ENCODE data around the gene MCTP2. TPM values are rescaled to one million over a fixed set of nuclear protein-coding genes. Genes with fewer than 3 reads are reported as not detected.

Gene MCTP2
- total RNA-seq, 1 experiment from 2014 or later, result 7.4 TPM

DNA sequence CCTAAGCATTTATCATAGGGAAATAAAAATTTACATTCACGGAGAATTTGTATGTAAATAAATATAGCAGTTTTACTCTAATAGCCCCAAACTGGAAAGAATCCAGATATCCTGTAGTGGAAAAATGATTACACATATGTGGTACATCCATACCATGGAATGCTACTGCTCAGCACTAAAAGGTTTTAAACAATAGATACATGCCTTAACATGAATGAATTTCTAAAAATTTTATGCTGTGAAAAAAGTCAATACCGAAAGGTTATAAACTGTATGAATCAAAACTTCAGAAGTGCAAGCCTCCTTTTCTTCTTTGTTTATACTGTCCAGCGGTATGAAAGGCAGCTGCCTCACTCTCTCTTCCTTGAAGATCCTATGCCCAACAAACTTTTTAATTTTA, 37.5 kb upstream of the MCTP2 start:
- DNase-seq (ENCODE audit: low spot score) (no peak), ATAC-seq (no peak)
- ChIA-PET POLR2A (no interaction called here), CTCF (no interaction called here)
- no peaks in the 10 kb centered on the region; the same call in 1 of the 2 replicates for H3K9me3 Mint-ChIP-seq
- H3K27ac Mint-ChIP-seq, result no peak overlapping the region
- no peak overlapping the region for H3K4me3 Mint-ChIP-seq
- H3K4me1 Mint-ChIP-seq, result no peaks in the 10 kb centered on the region
- H3K36me3 Mint-ChIP-seq, result no peaks in the 10 kb centered on the region
- H3K27me3 Mint-ChIP-seq (ENCODE audit: low read depth), result no peaks in the 10 kb centered on the region
- TF ChIP-seq ZNF263 (CRISPR knock-in tag; IDR thresholded peaks at IDR 0.05; ENCODE audit: low read depth) (no peak), NFYB (CRISPR knock-in tag; conservative IDR thresholded peaks at IDR 0.05; ENCODE audit: low read depth) (no peak), ZNF232 (CRISPR knock-in tag; IDR thresholded peaks at IDR 0.05) (no peak), FOXP1 (CRISPR knock-in tag; IDR thresholded peaks at IDR 0.05; ENCODE audit: borderline replicate concordance) (no peak)
- TF ChIP-seq, protein P1, sequence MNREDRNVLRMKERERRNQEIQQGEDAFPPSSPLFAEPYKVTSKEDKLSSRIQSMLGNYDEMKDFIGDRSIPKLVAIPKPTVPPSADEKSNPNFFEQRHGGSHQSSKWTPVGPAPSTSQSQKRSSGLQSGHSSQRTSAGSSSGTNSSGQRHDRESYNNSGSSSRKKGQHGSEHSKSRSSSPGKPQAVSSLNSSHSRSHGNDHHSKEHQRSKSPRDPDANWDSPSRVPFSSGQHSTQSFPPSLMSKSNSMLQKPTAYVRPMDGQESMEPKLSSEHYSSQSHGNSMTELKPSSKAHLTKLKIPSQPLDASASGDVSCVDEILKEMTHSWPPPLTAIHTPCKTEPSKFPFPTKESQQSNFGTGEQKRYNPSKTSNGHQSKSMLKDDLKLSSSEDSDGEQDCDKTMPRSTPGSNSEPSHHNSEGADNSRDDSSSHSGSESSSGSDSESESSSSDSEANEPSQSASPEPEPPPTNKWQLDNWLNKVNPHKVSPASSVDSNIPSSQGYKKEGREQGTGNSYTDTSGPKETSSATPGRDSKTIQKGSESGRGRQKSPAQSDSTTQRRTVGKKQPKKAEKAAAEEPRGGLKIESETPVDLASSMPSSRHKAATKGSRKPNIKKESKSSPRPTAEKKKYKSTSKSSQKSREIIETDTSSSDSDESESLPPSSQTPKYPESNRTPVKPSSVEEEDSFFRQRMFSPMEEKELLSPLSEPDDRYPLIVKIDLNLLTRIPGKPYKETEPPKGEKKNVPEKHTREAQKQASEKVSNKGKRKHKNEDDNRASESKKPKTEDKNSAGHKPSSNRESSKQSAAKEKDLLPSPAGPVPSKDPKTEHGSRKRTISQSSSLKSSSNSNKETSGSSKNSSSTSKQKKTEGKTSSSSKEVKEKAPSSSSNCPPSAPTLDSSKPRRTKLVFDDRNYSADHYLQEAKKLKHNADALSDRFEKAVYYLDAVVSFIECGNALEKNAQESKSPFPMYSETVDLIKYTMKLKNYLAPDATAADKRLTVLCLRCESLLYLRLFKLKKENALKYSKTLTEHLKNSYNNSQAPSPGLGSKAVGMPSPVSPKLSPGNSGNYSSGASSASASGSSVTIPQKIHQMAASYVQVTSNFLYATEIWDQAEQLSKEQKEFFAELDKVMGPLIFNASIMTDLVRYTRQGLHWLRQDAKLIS (CRISPR knock-in tag; IDR thresholded peaks at IDR 0.05; ENCODE audit: borderline replicate concordance), result no peak
- TF ChIP-seq, protein P2, sequence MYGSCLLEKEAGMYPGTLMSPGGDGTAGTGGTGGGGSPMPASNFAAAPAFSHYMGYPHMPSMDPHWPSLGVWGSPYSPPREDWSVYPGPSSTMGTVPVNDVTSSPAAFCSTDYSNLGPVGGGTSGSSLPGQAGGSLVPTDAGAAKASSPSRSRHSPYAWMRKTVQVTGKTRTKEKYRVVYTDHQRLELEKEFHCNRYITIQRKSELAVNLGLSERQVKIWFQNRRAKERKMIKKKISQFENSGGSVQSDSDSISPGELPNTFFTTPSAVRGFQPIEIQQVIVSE (CRISPR knock-in tag; IDR thresholded peaks at IDR 0.05; ENCODE audit: borderline replicate concordance), result no peak
- TF ChIP-seq, protein P3, sequence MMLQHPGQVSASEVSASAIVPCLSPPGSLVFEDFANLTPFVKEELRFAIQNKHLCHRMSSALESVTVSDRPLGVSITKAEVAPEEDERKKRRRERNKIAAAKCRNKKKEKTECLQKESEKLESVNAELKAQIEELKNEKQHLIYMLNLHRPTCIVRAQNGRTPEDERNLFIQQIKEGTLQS (CRISPR knock-in tag; conservative IDR thresholded peaks at IDR 0.05), result no peak

DNA sequence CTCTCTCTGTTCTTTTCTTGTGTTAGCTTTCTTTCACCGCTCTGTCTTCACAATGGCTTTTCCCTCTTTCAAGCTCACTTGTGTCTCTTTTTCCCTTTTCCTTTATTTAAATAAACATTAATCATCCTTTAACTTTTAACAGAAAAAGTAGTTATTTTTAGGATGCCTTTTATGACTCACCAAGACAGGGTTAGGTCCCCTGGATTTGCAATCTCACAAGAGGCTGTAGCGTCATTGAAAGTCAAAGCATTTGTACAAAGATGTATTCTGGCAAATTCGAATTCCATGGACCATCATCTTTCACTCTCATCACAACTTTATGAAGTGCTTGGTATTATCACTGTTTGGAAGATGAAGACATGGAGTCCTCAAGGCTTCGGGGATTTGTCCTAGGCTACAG, 34.8 kb upstream of the MCTP2 start:
- ATAC-seq (no peak), DNase-seq (ENCODE audit: low spot score) (no peak)
- H3K4me1 Mint-ChIP-seq, result no peaks in the 10 kb centered on the region
- no peak overlapping the region for H3K4me3 Mint-ChIP-seq
- ChIA-PET CTCF (no interaction called here), POLR2A (no interaction called here)
- H3K36me3 Mint-ChIP-seq, result no peaks in the 10 kb centered on the region
- no peak overlapping the region for H3K27ac Mint-ChIP-seq
- H3K9me3 Mint-ChIP-seq, result no peaks in the 10 kb centered on the region; the same call in 1 of the 2 replicates
- H3K27me3 Mint-ChIP-seq (ENCODE audit: low read depth), result no peaks in the 10 kb centered on the region
- no peak for TF ChIP-seq KAT7 (CRISPR knock-in tag; IDR thresholded peaks at IDR 0.05; ENCODE audit: borderline replicate concordance)
- TF ChIP-seq, protein P4, sequence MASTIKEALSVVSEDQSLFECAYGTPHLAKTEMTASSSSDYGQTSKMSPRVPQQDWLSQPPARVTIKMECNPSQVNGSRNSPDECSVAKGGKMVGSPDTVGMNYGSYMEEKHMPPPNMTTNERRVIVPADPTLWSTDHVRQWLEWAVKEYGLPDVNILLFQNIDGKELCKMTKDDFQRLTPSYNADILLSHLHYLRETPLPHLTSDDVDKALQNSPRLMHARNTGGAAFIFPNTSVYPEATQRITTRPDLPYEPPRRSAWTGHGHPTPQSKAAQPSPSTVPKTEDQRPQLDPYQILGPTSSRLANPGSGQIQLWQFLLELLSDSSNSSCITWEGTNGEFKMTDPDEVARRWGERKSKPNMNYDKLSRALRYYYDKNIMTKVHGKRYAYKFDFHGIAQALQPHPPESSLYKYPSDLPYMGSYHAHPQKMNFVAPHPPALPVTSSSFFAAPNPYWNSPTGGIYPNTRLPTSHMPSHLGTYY (CRISPR knock-in tag; IDR thresholded peaks at IDR 0.05), result no peak
- TF ChIP-seq, protein P5, sequence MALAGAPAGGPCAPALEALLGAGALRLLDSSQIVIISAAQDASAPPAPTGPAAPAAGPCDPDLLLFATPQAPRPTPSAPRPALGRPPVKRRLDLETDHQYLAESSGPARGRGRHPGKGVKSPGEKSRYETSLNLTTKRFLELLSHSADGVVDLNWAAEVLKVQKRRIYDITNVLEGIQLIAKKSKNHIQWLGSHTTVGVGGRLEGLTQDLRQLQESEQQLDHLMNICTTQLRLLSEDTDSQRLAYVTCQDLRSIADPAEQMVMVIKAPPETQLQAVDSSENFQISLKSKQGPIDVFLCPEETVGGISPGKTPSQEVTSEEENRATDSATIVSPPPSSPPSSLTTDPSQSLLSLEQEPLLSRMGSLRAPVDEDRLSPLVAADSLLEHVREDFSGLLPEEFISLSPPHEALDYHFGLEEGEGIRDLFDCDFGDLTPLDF (CRISPR knock-in tag; IDR thresholded peaks at IDR 0.05), result no peak
- TF ChIP-seq GTF2I (CRISPR knock-in tag; conservative IDR thresholded peaks at IDR 0.05), result no peak
- TF ChIP-seq, protein P3 (CRISPR knock-in tag; conservative IDR thresholded peaks at IDR 0.05), result no peak
- TF ChIP-seq, protein P6, sequence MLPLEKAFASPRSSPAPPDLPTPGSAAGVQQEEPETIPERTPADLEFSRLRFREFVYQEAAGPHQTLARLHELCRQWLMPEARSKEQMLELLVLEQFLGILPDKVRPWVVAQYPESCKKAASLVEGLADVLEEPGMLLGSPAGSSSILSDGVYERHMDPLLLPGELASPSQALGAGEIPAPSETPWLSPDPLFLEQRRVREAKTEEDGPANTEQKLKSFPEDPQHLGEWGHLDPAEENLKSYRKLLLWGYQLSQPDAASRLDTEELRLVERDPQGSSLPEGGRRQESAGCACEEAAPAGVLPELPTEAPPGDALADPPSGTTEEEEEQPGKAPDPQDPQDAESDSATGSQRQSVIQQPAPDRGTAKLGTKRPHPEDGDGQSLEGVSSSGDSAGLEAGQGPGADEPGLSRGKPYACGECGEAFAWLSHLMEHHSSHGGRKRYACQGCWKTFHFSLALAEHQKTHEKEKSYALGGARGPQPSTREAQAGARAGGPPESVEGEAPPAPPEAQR (CRISPR knock-in tag; IDR thresholded peaks at IDR 0.05), result no peak
- TF ChIP-seq, protein P7, sequence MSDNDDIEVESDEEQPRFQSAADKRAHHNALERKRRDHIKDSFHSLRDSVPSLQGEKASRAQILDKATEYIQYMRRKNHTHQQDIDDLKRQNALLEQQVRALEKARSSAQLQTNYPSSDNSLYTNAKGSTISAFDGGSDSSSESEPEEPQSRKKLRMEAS (CRISPR knock-in tag; IDR thresholded peaks at IDR 0.05), result no peak
- no peak for TF ChIP-seq FOXP1 (CRISPR knock-in tag; IDR thresholded peaks at IDR 0.05; ENCODE audit: borderline replicate concordance)
- no peak for TF ChIP-seq SP1 (CRISPR knock-in tag; conservative IDR thresholded peaks at IDR 0.05)
- TF ChIP-seq CBFB (CRISPR knock-in tag; IDR thresholded peaks at IDR 0.05; ENCODE audit: low read depth), result no peak
- TF ChIP-seq ETV6 (CRISPR knock-in tag; IDR thresholded peaks at IDR 0.05), result no peak
- TF ChIP-seq, protein P8, sequence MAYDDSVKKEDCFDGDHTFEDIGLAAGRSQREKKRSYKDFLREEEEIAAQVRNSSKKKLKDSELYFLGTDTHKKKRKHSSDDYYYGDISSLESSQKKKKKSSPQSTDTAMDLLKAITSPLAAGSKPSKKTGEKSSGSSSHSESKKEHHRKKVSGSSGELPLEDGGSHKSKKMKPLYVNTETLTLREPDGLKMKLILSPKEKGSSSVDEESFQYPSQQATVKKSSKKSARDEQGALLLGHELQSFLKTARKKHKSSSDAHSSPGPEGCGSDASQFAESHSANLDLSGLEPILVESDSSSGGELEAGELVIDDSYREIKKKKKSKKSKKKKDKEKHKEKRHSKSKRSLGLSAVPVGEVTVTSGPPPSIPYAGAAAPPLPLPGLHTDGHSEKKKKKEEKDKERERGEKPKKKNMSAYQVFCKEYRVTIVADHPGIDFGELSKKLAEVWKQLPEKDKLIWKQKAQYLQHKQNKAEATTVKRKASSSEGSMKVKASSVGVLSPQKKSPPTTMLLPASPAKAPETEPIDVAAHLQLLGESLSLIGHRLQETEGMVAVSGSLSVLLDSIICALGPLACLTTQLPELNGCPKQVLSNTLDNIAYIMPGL (CRISPR knock-in tag; IDR thresholded peaks at IDR 0.05), result no peak
- no peak for TF ChIP-seq TEAD4 (CRISPR knock-in tag; IDR thresholded peaks at IDR 0.05)
- no peak for TF ChIP-seq HMGA2 (CRISPR knock-in tag; IDR thresholded peaks at IDR 0.05)
- TF ChIP-seq, protein P9, sequence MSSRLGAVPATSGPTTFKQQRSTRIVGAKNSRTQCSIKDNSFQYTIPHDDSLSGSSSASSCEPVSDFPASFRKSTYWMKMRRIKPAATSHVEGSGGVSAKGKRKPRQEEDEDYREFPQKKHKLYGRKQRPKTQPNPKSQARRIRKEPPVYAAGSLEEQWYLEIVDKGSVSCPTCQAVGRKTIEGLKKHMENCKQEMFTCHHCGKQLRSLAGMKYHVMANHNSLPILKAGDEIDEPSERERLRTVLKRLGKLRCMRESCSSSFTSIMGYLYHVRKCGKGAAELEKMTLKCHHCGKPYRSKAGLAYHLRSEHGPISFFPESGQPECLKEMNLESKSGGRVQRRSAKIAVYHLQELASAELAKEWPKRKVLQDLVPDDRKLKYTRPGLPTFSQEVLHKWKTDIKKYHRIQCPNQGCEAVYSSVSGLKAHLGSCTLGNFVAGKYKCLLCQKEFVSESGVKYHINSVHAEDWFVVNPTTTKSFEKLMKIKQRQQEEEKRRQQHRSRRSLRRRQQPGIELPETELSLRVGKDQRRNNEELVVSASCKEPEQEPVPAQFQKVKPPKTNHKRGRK (CRISPR knock-in tag; IDR thresholded peaks at IDR 0.05; ENCODE audit: borderline replicate concordance), result no peak
- no peak for TF ChIP-seq SMAD3 (CRISPR knock-in tag; IDR thresholded peaks at IDR 0.05; ENCODE audit: borderline replicate concordance)
- no peak for TF ChIP-seq MYBL2 (CRISPR knock-in tag; IDR thresholded peaks at IDR 0.05)
- TF ChIP-seq CREB1 (CRISPR knock-in tag; IDR thresholded peaks at IDR 0.05), result no peak

Data from WTC11 (cell line).